NCI-H748 (cell line): ENCODE data around the gene ANKDD1A.

Experiments used
- DNase-seq: peaks from one replicate; lab custom pipeline; 2025; ENCODE audit not compliant: unreplicated experiment; lab: John Stamatoyannopoulos, UW

Gene ANKDD1A

GRCh38 chr15:64895285-64896065, 16.2 kb upstream of the ANKDD1A start:
- no peak for DNase-seq

- DNase-seq, result no peak
These were observed 15.2 kb upstream of the ANKDD1A start for GRCh38 chr15:64896371-64897069.

DNA sequence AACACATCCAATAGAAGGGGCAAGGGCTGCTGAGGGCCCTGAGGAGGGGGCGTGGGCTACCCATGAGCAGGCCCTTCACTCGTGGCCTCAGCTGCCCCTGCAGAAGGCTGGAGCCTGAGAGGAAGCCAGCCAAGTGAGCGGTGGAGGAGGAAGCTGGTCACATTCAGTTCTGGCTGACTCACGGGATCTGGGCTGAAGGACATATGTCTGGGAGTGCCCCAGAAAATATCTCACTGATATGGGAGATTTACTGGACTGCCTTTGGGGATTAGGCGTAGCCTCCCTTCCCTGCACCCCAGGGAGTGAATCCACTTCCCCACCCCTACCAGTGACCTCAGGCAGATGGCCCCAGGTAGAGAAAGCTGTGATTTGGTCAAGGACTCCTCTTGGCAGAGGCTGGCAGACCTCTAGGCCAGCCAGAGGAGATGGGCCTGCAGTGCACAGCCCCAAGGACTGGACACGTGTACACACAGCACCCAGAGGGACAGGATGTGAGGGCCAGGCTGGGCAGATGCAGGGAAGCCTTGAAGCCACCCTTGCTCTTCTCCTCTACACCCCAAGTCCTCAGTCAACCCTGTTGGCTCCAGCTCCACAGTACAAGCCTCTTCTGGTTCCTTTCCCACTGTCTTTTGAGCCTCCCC, 14.2 kb upstream of the ANKDD1A start:
- no peak for DNase-seq

GRCh38 chr15:64898406-64898805, 13.3 kb upstream of the ANKDD1A start:
- no peak for DNase-seq

DNA sequence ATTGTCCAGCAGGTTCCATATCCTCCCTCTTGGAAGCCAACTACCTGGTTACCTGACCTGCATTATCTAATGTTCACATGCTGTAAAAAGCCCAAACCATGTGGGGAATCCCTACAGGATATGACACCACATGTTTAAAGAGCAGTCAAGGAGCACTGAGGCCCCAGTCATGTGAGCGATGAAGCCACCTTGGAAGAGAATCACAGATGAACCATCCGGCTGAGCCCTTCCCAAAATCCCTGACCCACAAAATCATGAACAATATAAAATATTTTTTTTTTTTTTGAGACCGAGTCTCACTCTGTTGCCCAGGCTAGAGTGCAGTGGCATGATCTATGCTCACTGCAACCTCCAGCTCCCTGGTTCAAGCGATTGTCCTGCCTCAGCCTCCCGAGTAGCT, 10.6 kb upstream of the ANKDD1A start:
- DNase-seq, result no peak

GRCh38 chr15:64901914-64902313, 9.8 kb upstream of the ANKDD1A start:
- DNase-seq, result no peak

- DNase-seq, result no peak
These were observed 8.8 kb upstream of the ANKDD1A start for GRCh38 chr15:64902863-64903262.

DNA sequence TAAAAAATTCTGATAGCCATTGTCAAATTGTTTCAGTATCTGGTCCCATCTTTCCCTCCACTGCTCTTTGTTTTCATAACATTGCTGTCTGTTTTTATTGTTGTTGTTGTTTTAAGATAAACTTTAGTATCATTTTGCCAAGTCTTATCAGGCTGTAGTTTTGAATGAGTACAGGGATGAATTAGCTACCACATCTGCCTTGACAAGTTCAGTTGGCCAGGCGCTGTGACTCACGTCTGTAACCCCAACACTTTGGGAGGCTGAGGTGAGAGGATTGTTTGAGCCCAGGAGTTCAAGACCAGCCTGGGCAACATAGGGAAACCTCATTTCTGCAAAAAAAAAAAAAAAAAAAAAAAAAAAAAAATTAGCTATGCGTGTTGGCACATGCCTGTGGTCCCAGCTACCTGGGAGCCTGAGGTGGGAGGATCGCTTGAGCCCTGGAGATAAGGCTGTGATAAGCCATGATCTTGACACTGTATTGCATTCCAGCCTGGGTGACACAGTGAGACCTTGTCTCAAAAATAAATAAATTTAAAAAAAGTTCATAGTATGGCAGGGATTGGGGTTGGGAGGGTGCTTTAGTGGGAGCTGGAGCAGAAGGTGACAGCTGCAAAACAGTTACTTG, 8.3 kb upstream of the ANKDD1A start:
- DNase-seq, result no peak

DNA sequence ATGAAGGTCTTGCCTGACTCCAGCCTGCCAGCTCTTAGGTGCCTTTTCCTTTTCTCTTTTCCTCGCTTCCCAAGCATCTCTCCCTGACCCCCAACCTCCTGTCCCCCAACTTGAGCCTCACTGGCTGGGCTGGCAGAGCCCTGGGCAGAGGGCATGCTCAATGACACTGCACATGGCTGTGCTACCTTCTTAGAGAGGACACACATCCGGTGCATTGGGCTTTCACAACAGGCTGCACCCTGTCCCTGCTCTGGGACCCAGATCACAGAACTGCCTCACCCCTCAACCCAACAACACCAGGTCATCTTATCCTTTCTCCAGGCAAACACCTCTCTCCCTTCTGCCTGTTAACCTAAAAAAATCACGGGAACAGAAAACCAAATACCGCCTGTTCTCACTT, 7.5 kb upstream of the ANKDD1A start:
- DNase-seq, result no peak

- no peak for DNase-seq
These were observed 6.4 kb upstream of the ANKDD1A start for GRCh38 chr15:64905119-64905831.

- no peak for DNase-seq
These were observed 5.8 kb upstream of the ANKDD1A start for GRCh38 chr15:64905941-64906340.

GRCh38 chr15:64906402-64906801, 5.3 kb upstream of the ANKDD1A start:
- DNase-seq, result no peak

DNA sequence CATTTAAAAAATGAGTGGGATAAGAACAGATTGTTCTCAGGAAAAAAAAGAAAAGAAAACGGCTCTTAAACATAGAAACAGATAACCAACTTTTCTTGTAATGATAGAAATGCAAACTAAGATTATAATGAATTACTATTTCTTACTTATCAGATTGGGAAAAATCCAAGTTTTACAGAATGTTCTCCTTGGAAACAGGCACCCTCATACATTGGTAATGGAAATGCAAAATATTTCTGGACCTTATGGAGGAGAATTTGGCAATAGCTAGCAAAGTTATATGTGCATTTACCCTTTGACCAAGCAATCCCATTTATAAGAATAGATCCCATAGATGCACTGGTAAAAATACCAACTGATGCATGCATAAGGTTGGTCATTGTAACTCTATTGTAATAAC, 3.7 kb upstream of the ANKDD1A start:
- no peak for DNase-seq

DNA sequence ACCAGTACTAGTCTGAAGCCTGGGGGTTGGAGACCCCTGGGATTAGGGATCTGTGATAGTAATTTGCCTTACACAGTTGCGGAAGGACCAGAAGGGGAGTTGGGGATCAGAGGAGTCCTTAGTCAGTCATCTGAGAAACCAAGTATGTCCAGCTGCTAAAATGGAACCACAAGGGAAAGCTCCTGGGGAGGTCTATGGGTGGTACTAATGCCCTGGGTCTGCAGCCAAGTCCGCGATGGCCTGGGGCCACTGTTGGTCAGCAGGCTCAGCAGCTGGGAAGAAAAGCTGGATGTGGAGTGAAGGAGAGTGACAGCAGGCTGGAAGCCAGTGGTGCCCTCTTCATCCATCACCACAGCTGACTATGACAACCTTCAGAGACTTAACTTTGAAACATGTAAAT, 2.2 kb upstream of the ANKDD1A start:
- no peak for DNase-seq

DNA sequence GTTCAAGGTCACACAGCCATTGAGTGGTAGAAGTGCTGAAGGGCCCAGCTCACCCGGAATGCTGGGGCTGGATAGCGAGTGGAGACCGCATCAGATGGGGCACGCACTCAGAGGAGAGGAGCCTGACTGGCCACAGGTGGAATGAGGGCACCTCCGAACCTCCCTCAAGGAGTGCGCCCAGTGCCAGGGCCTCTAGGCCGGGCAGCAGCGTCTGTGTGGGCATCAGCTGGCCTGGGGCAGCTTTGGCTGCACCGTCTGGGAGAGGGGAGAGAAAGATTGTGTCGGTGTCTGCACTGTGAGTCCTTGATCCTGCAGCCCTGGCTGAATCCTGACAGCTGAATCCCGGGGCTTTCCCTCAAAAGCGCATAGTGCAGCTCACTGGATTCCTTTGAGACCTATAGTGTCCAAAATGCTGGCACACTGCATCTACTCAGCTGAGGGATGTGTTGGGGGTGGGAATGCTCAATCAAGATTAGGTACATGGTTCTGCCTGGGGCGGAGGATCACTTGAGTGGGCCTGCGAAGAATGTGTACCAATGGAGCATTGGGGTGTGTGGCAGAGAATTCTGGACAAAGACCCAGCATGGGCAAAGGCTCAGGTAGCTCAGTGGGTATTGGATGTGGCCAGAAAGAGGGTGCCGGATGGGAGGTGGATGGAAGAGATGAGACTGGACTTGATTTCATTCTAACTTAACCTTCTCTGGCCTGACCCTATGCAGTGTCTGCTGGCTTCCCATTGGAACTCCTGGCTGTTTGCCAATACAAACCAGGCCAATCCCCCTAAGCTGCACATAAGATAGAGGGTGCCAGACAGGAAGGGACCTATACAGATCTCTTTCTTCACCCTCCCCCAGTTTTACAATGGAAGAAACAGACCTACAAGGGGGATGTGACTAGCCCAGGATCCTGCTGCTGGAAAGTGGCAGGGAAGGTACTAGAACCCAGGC, 950 bp downstream of the ANKDD1A start:
- DNase-seq, result no peak

- no peak for DNase-seq
These were observed 4.0 kb downstream of the ANKDD1A start for GRCh38 chr15:64915518-64916227.

DNA sequence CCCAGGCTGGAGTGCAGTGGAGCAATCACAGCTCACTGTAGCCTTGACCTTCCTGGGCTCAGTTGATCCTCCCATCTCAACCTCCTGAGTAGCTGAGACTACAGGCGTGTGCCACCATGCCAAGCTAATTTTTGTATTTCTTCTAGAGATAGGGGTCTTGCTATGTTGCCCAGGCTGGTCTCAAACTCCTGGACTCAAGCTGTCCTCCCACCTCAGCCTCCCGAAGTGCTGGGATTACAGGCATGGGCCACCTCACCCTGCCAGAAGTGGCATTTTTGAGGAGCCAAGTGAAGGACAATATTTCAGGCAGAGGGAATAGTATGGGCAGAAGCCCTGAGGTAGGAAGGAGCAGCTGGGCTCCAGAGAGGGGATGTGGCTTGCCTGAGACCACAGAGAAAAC, 4.7 kb downstream of the ANKDD1A start:
- no peak for DNase-seq

- DNase-seq, result no peak
These were observed 5.5 kb downstream of the ANKDD1A start for GRCh38 chr15:64917211-64917610.

DNA sequence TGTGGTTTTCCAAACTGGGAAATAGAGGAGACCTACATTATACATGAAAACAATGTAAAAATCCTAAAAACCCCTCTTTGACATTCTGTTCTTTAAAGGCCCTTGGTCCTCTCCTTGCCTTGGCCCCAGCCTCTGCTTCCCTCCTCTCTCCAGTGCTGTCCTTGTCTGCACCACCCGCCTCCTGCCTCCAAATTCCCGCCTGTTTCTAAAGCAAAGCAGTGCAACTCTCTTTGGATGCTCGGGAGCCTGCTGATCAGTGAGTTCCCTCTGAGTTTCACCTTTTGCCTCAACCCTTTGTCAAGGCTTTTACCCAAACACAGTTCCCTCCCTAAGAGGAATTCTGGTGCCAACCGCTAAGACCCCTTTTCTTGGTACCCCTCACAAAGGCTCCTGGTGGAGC, 8.0 kb downstream of the ANKDD1A start:
- DNase-seq, result no peak
